ENCODE measurements around the gene NET1.

NET1 gene

GRCh38 chr10:5458425-5458824 lies 46.1 kb downstream of the NET1 start:
- Histone ChIP-seq H3K27me3 (ENCODE audit: low read depth, low read length) (no peaks in the 10 kb centered on the region), H3K36me3 (ENCODE audit: control insufficient read depth in 1 of 2, insufficient read depth in 2 of 2, low read length in 2 of 2) (peaks cover 50 to 56% of the 10 kb centered on the region in 2 donors), H3K9me3 (ENCODE audit: control insufficient read depth in 1 of 2, low read length in 2 of 2) (no peaks in the 10 kb centered on the region)

GRCh38 chr10:5458949-5459747 lies 46.8 kb downstream of the NET1 start:
- Histone ChIP-seq H3K4me1 (ENCODE audit: control insufficient read depth in 1 of 2, insufficient read depth in 2 of 2, low read length in 2 of 2) (peaks cover 0 to 15% of the 10 kb centered on the region in 2 donors), H3K27ac (ENCODE audit: low read length) (no peak overlapping the region), H3K9me3 (ENCODE audit: control insufficient read depth in 1 of 2, low read length in 2 of 2) (no peaks in the 10 kb centered on the region), H3K36me3 (ENCODE audit: control insufficient read depth in 1 of 2, insufficient read depth in 2 of 2, low read length in 2 of 2) (peaks cover 43 to 48% of the 10 kb centered on the region in 2 donors), H3K27me3 (ENCODE audit: low read depth, low read length) (no peaks in the 10 kb centered on the region), H3K4me3 (ENCODE audit: low read depth in 1 of 2, low read length in 2 of 2) (no peak overlapping the region)

More at GRCh38 chr10:5458425-5458824, 46.1 kb downstream of the NET1 start:
- H3K4me1 ChIP-seq (ENCODE audit: control insufficient read depth in 1 of 2, insufficient read depth in 2 of 2, low read length in 2 of 2) = peaks cover 0 to 15% of the 10 kb centered on the region in 2 donors
- no peak overlapping the region for H3K27ac ChIP-seq (ENCODE audit: low read length)
- no peak overlapping the region for H3K4me3 ChIP-seq (ENCODE audit: low read depth in 1 of 2, low read length in 2 of 2)

- Histone ChIP-seq H3K27ac (ENCODE audit: low read length) (no peak overlapping the region), H3K4me1 (ENCODE audit: control insufficient read depth in 1 of 2, insufficient read depth in 2 of 2, low read length in 2 of 2) (peaks cover 1 to 16% of the 10 kb centered on the region in 2 donors), H3K9me3 (ENCODE audit: control insufficient read depth in 1 of 2, low read length in 2 of 2) (no peaks in the 10 kb centered on the region), H3K36me3 (ENCODE audit: control insufficient read depth in 1 of 2, insufficient read depth in 2 of 2, low read length in 2 of 2) (peaks cover 28 to 34% of the 10 kb centered on the region in 2 donors), H3K4me3 (ENCODE audit: low read depth in 1 of 2, low read length in 2 of 2) (no peak overlapping the region), H3K27me3 (ENCODE audit: low read depth, low read length) (no peaks in the 10 kb centered on the region)
These were observed 48.3 kb downstream of the NET1 start for GRCh38 chr10:5460468-5461202.

GRCh38 chr10:5461203-5461588 lies 48.8 kb downstream of the NET1 start:
- H3K27ac ChIP-seq (ENCODE audit: low read length) = no peak overlapping the region
- H3K27me3 ChIP-seq (ENCODE audit: low read depth, low read length) = no peaks in the 10 kb centered on the region
- no peaks in the 10 kb centered on the region for H3K9me3 ChIP-seq (ENCODE audit: control insufficient read depth in 1 of 2, low read length in 2 of 2)
- H3K4me3 ChIP-seq (ENCODE audit: low read depth in 1 of 2, low read length in 2 of 2) = no peak overlapping the region
- peaks cover 7 to 22% of the 10 kb centered on the region in 2 donors for H3K4me1 ChIP-seq (ENCODE audit: control insufficient read depth in 1 of 2, insufficient read depth in 2 of 2, low read length in 2 of 2)
- peaks cover 22 to 28% of the 10 kb centered on the region in 2 donors for H3K36me3 ChIP-seq (ENCODE audit: control insufficient read depth in 1 of 2, insufficient read depth in 2 of 2, low read length in 2 of 2)

GRCh38 chr10:5461914-5462840 lies 49.8 kb downstream of the NET1 start:
- Histone ChIP-seq H3K9me3 (ENCODE audit: control insufficient read depth in 1 of 2, low read length in 2 of 2) (no peaks in the 10 kb centered on the region), H3K4me3 (ENCODE audit: low read depth in 1 of 2, low read length in 2 of 2) (no peak overlapping the region), H3K27ac (ENCODE audit: low read length) (no peak overlapping the region), H3K36me3 (ENCODE audit: control insufficient read depth in 1 of 2, insufficient read depth in 2 of 2, low read length in 2 of 2) (peaks cover 13 to 18% of the 10 kb centered on the region in 2 donors), H3K4me1 (ENCODE audit: control insufficient read depth in 1 of 2, insufficient read depth in 2 of 2, low read length in 2 of 2) (peaks cover 10 to 29% of the 10 kb centered on the region in 2 donors), H3K27me3 (ENCODE audit: low read depth, low read length) (no peaks in the 10 kb centered on the region)

GRCh38 chr10:5462841-5463293 lies 50.5 kb downstream of the NET1 start:
- Histone ChIP-seq H3K27ac (ENCODE audit: low read length) (no peak overlapping the region), H3K4me3 (ENCODE audit: low read depth in 1 of 2, low read length in 2 of 2) (no peak overlapping the region), H3K4me1 (ENCODE audit: control insufficient read depth in 1 of 2, insufficient read depth in 2 of 2, low read length in 2 of 2) (peaks cover 12 to 36% of the 10 kb centered on the region in 2 donors), H3K9me3 (ENCODE audit: control insufficient read depth in 1 of 2, low read length in 2 of 2) (no peaks in the 10 kb centered on the region), H3K27me3 (ENCODE audit: low read depth, low read length) (no peaks in the 10 kb centered on the region), H3K36me3 (ENCODE audit: control insufficient read depth in 1 of 2, insufficient read depth in 2 of 2, low read length in 2 of 2) (peaks cover 13 to 15% of the 10 kb centered on the region in 2 donors)

GRCh38 chr10:5464546-5464945 lies 52.2 kb downstream of the NET1 start:
- peaks cover 0 to 5% of the 10 kb centered on the region in 2 donors for H3K9me3 ChIP-seq (ENCODE audit: control insufficient read depth in 1 of 2, low read length in 2 of 2)
- no peaks in the 10 kb centered on the region for H3K27me3 ChIP-seq (ENCODE audit: low read depth, low read length)
- peaks cover under 1 to 7% of the 10 kb centered on the region in 2 donors for H3K36me3 ChIP-seq (ENCODE audit: control insufficient read depth in 1 of 2, insufficient read depth in 2 of 2, low read length in 2 of 2)
- H3K4me3 ChIP-seq (ENCODE audit: low read depth in 1 of 2, low read length in 2 of 2) = no peak overlapping the region
- peaks cover 12 to 36% of the 10 kb centered on the region in 2 donors for H3K4me1 ChIP-seq (ENCODE audit: control insufficient read depth in 1 of 2, insufficient read depth in 2 of 2, low read length in 2 of 2)
- no peak overlapping the region for H3K27ac ChIP-seq (ENCODE audit: low read length)

GRCh38 chr10:5465976-5466450 lies 53.7 kb downstream of the NET1 start:
- no peaks in the 10 kb centered on the region for H3K36me3 ChIP-seq (ENCODE audit: control insufficient read depth in 1 of 2, insufficient read depth in 2 of 2, low read length in 2 of 2)
- no peaks in the 10 kb centered on the region for H3K27me3 ChIP-seq (ENCODE audit: low read depth, low read length)
- peak overlapping the region; percentile 45 for H3K27ac ChIP-seq (ENCODE audit: low read length)
- peaks cover 12 to 36% of the 10 kb centered on the region in 2 donors for H3K4me1 ChIP-seq (ENCODE audit: control insufficient read depth in 1 of 2, insufficient read depth in 2 of 2, low read length in 2 of 2)
- peak overlapping the region in 1 of 2 donors; percentile 7 for H3K4me3 ChIP-seq (ENCODE audit: low read depth in 1 of 2, low read length in 2 of 2)
- H3K9me3 ChIP-seq (ENCODE audit: control insufficient read depth in 1 of 2, low read length in 2 of 2) = peaks cover 0 to 5% of the 10 kb centered on the region in 2 donors

GRCh38 chr10:5466451-5467206 lies 54.3 kb downstream of the NET1 start:
- H3K27ac ChIP-seq (ENCODE audit: low read length) = peak overlapping the region; percentile 45
- H3K4me1 ChIP-seq (ENCODE audit: control insufficient read depth in 1 of 2, insufficient read depth in 2 of 2, low read length in 2 of 2) = peaks cover 12 to 30% of the 10 kb centered on the region in 2 donors
- H3K27me3 ChIP-seq (ENCODE audit: low read depth, low read length) = no peaks in the 10 kb centered on the region
- H3K36me3 ChIP-seq (ENCODE audit: control insufficient read depth in 1 of 2, insufficient read depth in 2 of 2, low read length in 2 of 2) = no peaks in the 10 kb centered on the region
- peaks cover 0 to 5% of the 10 kb centered on the region in 2 donors for H3K9me3 ChIP-seq (ENCODE audit: control insufficient read depth in 1 of 2, low read length in 2 of 2)
- peak overlapping the region in 1 of 2 donors; percentile 7 for H3K4me3 ChIP-seq (ENCODE audit: low read depth in 1 of 2, low read length in 2 of 2)

- Histone ChIP-seq H3K9me3 (ENCODE audit: control insufficient read depth in 1 of 2, low read length in 2 of 2) (peaks cover 0 to 5% of the 10 kb centered on the region in 2 donors), H3K36me3 (ENCODE audit: control insufficient read depth in 1 of 2, insufficient read depth in 2 of 2, low read length in 2 of 2) (no peaks in the 10 kb centered on the region), H3K27ac (ENCODE audit: low read length) (peak overlapping the region; percentile 45), H3K27me3 (ENCODE audit: low read depth, low read length) (no peaks in the 10 kb centered on the region), H3K4me3 (ENCODE audit: low read depth in 1 of 2, low read length in 2 of 2) (no peak overlapping the region), H3K4me1 (ENCODE audit: control insufficient read depth in 1 of 2, insufficient read depth in 2 of 2, low read length in 2 of 2) (peaks cover 12 to 25% of the 10 kb centered on the region in 2 donors)
These were observed 54.8 kb downstream of the NET1 start for GRCh38 chr10:5467207-5467535.
